Endothelial cell of hepatic sinusoid (primary cell): ENCODE data around the gene EEF1AKMT2.

Source experiments
- in situ Hi-C: cut with HindIII; loops from 2 replicates; pipeline ENCODE4 v1.10.0; 2017; ENCODE audit warnings: low sequenced_read_pairs

Gene EEF1AKMT2

GRCh38 chr10:124724279-124725027, 67.2 kb downstream of the EEF1AKMT2 start:
- in situ Hi-C loops: loop anchor here (5.0 kb wide), 1 partner anchor 62 kb away; no protein-coding TSS in a partner anchor

- in situ Hi-C loops: no loop called here
Observed at GRCh38 chr10:124723826-124724225, 67.9 kb downstream of the EEF1AKMT2 start.

DNA sequence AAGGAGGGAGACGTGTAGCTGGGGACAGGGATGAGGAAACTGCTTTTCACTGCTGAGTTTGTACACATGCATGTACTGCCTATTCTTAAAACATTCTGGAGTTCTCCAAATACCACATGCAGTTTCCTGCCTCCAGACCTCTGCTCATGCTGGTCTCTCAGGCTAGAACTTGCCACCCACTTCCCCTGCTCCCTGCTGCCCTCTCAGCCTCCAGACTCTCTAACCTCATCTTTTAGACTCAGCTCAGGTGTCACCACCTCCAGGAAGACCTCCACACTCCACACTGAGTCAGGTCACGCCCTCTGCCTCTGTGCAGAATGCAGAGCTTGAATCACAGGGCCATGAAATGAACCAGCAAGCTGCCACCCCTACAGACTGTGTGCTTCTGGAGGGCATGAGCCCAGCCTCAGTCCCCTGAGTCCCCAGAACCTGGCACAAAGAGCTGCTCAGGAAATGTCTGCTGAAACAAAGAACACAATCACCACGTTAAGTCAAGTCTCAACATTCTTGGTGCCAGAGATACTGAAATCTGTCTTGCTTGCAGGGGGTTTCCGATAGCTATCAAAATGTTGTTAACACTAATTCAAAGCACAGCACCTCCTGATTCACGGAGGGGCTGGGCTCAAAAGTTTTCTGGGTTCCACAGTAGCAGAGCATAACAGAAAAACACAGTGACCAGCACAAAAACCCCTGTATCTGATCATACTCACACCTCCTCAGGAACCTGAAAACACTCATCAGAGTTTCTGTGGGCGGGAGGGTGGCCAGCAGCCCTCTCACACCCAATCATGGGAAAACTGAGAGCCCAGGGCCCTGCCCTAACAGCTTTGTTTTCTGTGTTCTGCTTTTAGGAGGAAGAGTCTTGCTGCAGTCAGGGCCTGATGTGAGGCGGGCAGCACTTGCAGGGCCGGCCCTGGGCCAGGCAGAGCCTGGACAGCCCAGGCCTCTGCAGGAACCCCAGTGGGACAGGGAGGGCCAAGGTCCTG, 68.6 kb downstream of the EEF1AKMT2 start:
- in situ Hi-C loops: no loop called here

- in situ Hi-C loops: no loop called here
Observed at GRCh38 chr10:124721330-124722045, 70.2 kb downstream of the EEF1AKMT2 start.

GRCh38 chr10:124719213-124719851, 72.4 kb downstream of the EEF1AKMT2 start:
- in situ Hi-C loops: no loop called here

- in situ Hi-C loops: no loop called here
Observed at GRCh38 chr10:124717911-124718741, 73.6 kb downstream of the EEF1AKMT2 start.

- in situ Hi-C loops: no loop called here
Observed at GRCh38 chr10:124717041-124717757, 74.5 kb downstream of the EEF1AKMT2 start.

GRCh38 chr10:124716369-124716768, 75.3 kb downstream of the EEF1AKMT2 start:
- in situ Hi-C loops: no loop called here

- in situ Hi-C loops: no loop called here
Observed at GRCh38 chr10:124715439-124715838, 76.2 kb downstream of the EEF1AKMT2 start.

DNA sequence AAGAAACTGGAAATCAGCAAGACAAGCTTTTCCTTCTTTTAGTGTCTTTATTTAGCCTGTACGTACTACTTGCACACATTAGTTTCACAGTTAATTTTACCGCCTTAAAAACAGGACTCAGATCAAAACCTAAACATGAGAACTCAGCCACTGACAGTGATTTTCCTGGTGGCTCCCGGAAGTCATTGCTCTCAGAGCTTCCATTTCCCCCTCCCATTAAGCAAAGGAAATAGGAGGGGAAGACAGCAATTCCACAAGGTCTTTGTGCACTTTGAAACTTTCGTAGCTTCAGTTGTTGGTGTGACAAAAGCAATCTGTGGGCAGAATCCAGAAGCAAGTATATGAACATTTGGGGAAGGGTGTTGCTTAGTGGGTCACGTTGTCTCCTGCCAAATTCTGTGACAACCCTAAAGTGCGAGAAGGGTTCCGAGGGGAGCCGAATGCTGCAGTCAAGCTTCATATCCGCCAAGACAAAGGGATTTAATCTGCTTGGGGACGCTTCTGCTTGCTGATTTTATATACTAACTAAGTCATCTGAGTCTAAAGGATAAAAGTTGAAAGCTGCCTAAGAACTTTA, 77.9 kb downstream of the EEF1AKMT2 start:
- in situ Hi-C loops: no loop called here

- in situ Hi-C loops: no loop called here
Observed at GRCh38 chr10:124712704-124713407, 78.8 kb downstream of the EEF1AKMT2 start.

DNA sequence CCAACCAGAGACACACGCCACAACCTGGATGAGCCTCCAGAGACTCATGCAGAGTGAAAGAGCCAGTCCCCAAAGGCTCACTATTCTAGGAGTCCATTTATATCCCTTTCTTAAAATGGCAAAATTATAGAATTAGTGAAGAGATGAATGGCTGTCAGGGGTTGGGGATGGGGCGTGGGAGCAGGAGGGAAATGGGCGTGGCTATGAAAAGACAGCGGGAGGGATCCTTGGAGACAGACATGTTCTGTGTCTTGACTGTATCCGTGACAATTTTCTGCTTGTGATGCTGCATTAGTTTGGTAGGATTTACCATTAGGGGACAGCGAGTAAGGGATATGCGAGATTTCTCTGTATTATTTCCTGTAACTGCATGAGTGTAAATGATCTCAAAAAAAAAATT, 80.5 kb downstream of the EEF1AKMT2 start:
- in situ Hi-C loops: no loop called here

GRCh38 chr10:124710266-124710881, 81.3 kb downstream of the EEF1AKMT2 start:
- in situ Hi-C loops: no loop called here

DNA sequence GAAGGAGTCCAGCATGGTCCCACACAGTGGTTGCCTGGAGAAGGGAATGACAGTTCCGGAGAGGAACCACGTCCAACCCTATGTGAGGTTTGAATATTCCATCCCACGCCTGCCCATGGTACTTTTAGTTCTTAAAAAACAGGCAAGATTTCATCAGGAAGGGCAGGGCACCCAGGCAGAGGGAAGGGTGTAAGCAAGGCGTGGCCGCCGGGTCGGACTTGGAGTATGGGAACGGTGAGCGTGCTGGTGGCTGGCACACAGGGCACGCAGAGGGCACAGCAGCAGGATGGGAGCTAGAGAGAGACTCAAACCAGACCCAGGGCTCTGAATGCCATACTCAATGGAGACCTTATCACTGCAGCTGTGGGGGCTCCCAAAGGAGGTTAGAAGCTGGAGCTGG, 81.8 kb downstream of the EEF1AKMT2 start:
- in situ Hi-C loops: no loop called here

DNA sequence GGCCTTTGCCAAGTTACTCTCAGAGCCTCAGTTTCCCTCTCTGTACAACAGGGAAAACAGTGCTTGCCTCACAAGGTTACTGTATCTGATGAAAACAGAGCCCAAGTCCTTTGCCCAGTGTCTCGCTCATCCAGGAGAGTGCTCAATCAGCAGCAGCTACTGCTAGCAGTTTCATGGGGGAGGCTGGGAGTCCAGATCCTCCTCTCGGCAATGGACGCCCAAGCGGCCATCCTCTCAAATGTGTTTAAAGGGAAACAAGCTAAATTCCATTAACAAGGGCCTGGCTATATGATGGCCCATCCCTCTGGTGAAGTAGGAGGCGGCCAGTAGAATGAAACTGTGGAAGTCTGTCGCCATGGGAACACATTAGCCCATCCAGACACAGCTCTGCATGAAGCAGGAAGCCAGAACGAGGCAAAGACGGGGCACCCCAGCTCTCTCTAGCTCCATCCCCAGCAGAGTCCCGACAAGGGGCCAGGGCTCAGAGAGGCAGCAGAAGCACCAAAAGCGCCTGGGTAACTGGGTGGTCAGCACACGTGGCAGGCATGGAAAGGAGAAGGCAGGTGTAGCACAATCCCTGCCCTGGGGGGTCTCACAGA, 82.7 kb downstream of the EEF1AKMT2 start:
- in situ Hi-C loops: no loop called here

GRCh38 chr10:124708246-124708779, 83.4 kb downstream of the EEF1AKMT2 start:
- in situ Hi-C loops: no loop called here
